B cell (primary cell): Measurements from ENCODE around the gene IKBKG. TPM values are rescaled to one million over a fixed set of nuclear protein-coding genes. Genes with fewer than 3 reads are reported as not detected.

ENCODE experiments used
- ATAC-seq: fragments of 200-7000 bp; cut with Tn5 transposase; one replicate; pipeline ENCODE4 v1.10.0; 2021; ENCODE audit warnings: low read depth, mild to moderate bottlenecking, moderate number of reproducible peaks, moderate library complexity
- CTCF ChIA-PET: fragments of 350-600 bp; sonication (Branson Sonifier 250); formaldehyde crosslinking; loops from one replicate; lab custom pipeline; 2021; ENCODE audit warnings: antibody characterized with exemption, inconsistent platforms; lab: Charles Lee
- POLR2A ChIA-PET: fragments of 350-600 bp; sonication (Branson Sonifier 250); formaldehyde crosslinking; loops from one replicate; lab custom pipeline; 2021; ENCODE audit warnings: antibody characterized with exemption; lab: Charles Lee
- DNase-seq: peaks from one replicate; pipeline ENCODE4 v3.0.0; 2013
- H2AFZ ChIP-seq: 2 replicates; pipeline ENCODE4 v1.6.1; 2012; ENCODE audit warnings: mild to moderate bottlenecking, low read depth, low read length; ENCODE audit not compliant: insufficient read depth, poor library complexity, severe bottlenecking
- H3K27ac ChIP-seq, 2 donors: 1 replicate in 1 of 2; 2 replicates in 1 of 2; pipeline ENCODE4 v1.5.1; 2012 to 2013; ENCODE audit warnings: low read length in 2 of 2, mild to moderate bottlenecking in 2 of 2, moderate library complexity in 1 of 2
- H3K27me3 ChIP-seq, 4 experiments: fragments of 200-600 bp in 1 of 4; sonication (generic) in 1 of 4; replicated peaks in 1 of 4; 1 replicate in 2 of 4; 2 replicates in 2 of 4; pipeline versions ENCODE4 v1.6.1 to v1.7.0; 2013 to 2016; ENCODE audit warnings: low read length in 3 of 4, mild to moderate bottlenecking in 2 of 4, mixed read lengths in 1 of 4, moderate library complexity in 1 of 4; ENCODE audit not compliant: insufficient read depth in 4 of 4, control insufficient read depth in 3 of 4; ENCODE audit errors: control extremely low read depth in 1 of 4
- H3K36me3 ChIP-seq, 2 experiments: replicated peaks in 1 of 2; 1 replicate in 1 of 2; 2 replicates in 1 of 2; pipeline versions ENCODE4 v1.6.1 to v1.7.1; 2013; ENCODE audit warnings: low read length in 1 of 2; ENCODE audit not compliant: insufficient read depth in 2 of 2, control insufficient read depth in 1 of 2; ENCODE audit errors: control extremely low read depth in 1 of 2, extremely low read depth in 1 of 2
- H3K4me1 ChIP-seq, 2 donors: fragments of 200-600 bp in 1 of 2; sonication (generic) in 1 of 2; 1 replicate in 1 of 2; 2 replicates in 1 of 2; pipeline versions ENCODE4 v1.5.1 to v1.6.1; 2013 to 2017; ENCODE audit warnings: low read length in 2 of 2; ENCODE audit not compliant: control insufficient read depth in 2 of 2, insufficient read depth in 2 of 2
- H3K4me2 ChIP-seq: replicated peaks from 2 replicates; pipeline ENCODE3; 2012; ENCODE audit warnings: mild to moderate bottlenecking, low read depth, low read length; ENCODE audit not compliant: poor library complexity, severe bottlenecking
- H3K4me3 ChIP-seq, 5 experiments: fragments of 200-600 bp in 1 of 5; sonication (generic) in 1 of 5; 1 replicate in 3 of 5; 2 replicates in 2 of 5; pipeline versions ENCODE4 v1.5.1 to v1.7.0; 2011 to 2016; ENCODE audit warnings: low read length in 4 of 5, mild to moderate bottlenecking in 4 of 5, low read depth in 2 of 5, control low read depth in 1 of 5, moderate library complexity in 1 of 5; ENCODE audit not compliant: insufficient read depth in 1 of 5; ENCODE audit errors: control extremely low read depth in 1 of 5, extremely low read depth in 1 of 5
- H3K79me2 ChIP-seq: fragments of 200-600 bp; sonication (generic); one replicate; pipeline ENCODE4 v1.6.0; 2016; ENCODE audit warnings: low read length; ENCODE audit not compliant: control insufficient read depth, insufficient read depth
- H3K9ac ChIP-seq: fragments of 200-600 bp; sonication (generic); 2 replicates; pipeline ENCODE4 v1.6.1; 2017; ENCODE audit warnings: mild to moderate bottlenecking, low read length, moderate library complexity
- H3K9me3 ChIP-seq, 3 donors: one replicate each; pipeline versions ENCODE4 v1.6.1 to v1.7.1; 2013; ENCODE audit warnings: low read length in 2 of 3; ENCODE audit not compliant: control insufficient read depth in 2 of 3, insufficient read depth in 1 of 3; ENCODE audit errors: control extremely low read depth in 1 of 3
- H4K20me1 ChIP-seq: 2 replicates; pipeline ENCODE4 v1.6.0; 2012; ENCODE audit warnings: mild to moderate bottlenecking, low read length; ENCODE audit not compliant: insufficient read depth, control insufficient read depth, poor library complexity, severe bottlenecking
- H3K27ac Mint-ChIP-seq: one replicate; pipeline ENCODE4 v1.8.0; 2021; ENCODE audit warnings: mixed read lengths
- H3K27me3 Mint-ChIP-seq: one replicate; pipeline ENCODE4 v1.8.0; 2021; ENCODE audit warnings: mixed read lengths
- H3K4me1 Mint-ChIP-seq: one replicate; pipeline ENCODE4 v1.8.0; 2021; ENCODE audit warnings: mixed read lengths
- H3K4me3 Mint-ChIP-seq: one replicate; pipeline ENCODE4 v1.8.0; 2021; ENCODE audit warnings: mixed read lengths
- H3K9me3 Mint-ChIP-seq: one replicate; pipeline ENCODE4 v1.8.0; 2022; ENCODE audit warnings: mixed read lengths; ENCODE audit not compliant: insufficient read depth
- CTCF ChIP-seq: fragments of 200-600 bp; IDR thresholded peaks from one replicate; pipeline ENCODE4 v1.8.0; 2022; ENCODE audit warnings: antibody characterized with exemption, mild to moderate bottlenecking
- EZH2 ChIP-seq: IDR thresholded peaks from 2 replicates; pipeline ENCODE4 v1.6.1; 2012; ENCODE audit warnings: borderline replicate concordance, low read depth, mild to moderate bottlenecking, moderate library complexity, low read length; ENCODE audit not compliant: insufficient read depth, poor library complexity, severe bottlenecking
- WGBS: methylation state at CpG from one replicate; pipeline ENCODE4 v1.1.5; 2013; ENCODE audit warnings: missing lambda C conversion rate; ENCODE audit not compliant: insufficient coverage; 5-methylcytosine and 5-hydroxymethylcytosine counted together
- intact Hi-C: fragments of 100-400 bp; cut with micrococcal nuclease; formaldehyde crosslinking; loops from one replicate; pipeline ENCODE4 v1.10.0; 2022
- polyA plus RNA-seq: library from polyadenylated mRNA; depleted of rRNA; stranded (reverse); fragments of >200 nt; gene quantifications from 2 replicates; pipeline ENCODE4 v1.2.3, GENCODE V29; 2012
- total RNA-seq, 2 donors: library from RNA; stranded (reverse); fragments of 120-200 nt in 1 of 2; gene quantifications; 1 replicate in 1 of 2; 2 replicates in 1 of 2; pipeline versions ENCODE4 v1.2.3 to v1.2.4, GENCODE V29; 2013 to 2022

Gene IKBKG
- total and polyA plus RNA-seq, 2 donors (not counting 1 experiment from before 2014, with no cell fraction given) = 46.7 to 65.1 TPM

DNA sequence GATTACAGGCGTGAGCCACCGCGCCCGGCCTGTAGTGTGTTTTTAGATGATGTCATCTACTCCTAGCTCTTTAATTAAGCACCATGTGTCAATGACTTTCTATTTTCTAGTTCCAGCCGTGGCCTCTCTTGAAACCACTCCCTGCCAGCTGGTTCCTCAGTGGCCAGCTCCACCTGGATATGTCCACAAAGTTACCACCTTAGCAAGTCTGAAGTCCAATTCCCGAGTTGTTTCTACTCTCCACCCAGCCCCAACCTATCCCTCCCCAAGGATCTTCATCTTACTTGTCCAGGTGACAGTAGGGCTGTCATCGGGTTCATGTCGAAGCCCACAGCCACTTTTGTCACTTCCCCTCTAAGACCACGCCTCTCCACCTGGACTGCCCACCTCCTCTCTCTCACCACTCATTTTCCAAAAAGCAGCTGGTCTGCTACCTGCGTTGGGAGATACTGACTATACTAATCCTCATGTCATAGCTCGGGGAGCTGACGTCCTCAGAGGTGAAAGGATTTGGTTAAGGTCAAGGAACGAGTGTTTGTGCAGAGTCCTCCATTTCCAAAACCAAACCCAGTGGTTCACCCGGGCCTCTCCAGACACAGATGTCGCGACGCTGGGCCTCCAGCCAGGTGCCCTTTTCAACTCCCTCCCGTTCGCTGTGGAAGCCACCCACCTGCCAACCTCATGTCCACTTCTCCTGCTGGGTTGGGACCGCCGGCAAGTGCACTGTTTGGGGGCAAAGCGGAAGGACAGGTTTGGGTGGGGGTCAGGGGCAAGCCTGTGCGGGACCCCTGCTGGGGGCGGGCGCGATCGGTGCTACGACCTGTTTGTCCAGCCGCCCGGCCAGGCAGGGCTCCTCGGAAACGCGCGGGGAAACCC is 32.1 kb upstream of the IKBKG start:
- no peaks in the 10 kb centered on the region for H3K9me3 Mint-ChIP-seq
- ChIA-PET POLR2A (interaction anchor here (0.5 to 2.5 kb wide), 5 partner anchors 12 to 117 kb away, joined by 3 to 13 read pairs (median 7); partner anchors contain the start of genes RPL10 and SLC10A3), CTCF (interaction anchor here (1.7 kb wide), 1 partner anchor 12 kb away, joined by 5 read pairs; no protein-coding TSS in a partner anchor)
- no peak for ATAC-seq
- DNase-seq = peak; percentile 59
- Histone ChIP-seq H3K9ac (peak overlapping the region; percentile 68), H4K20me1 (no peaks in the 10 kb centered on the region), H3K79me2 (peaks cover 6% of the 10 kb centered on the region), H3K27me3 (no peaks in the 10 kb centered on the region), H3K36me3 (peaks cover 0 to 2% of the 10 kb centered on the region in 2 experiments), H3K27ac (peak overlapping the region; percentile 70 to 73), H3K4me2 (peak overlapping the region; percentile 80), H2AFZ (peak overlapping the region; percentile 68), H3K9me3 (no peaks in the 10 kb centered on the region), H3K4me3 (peak overlapping the region; percentile 36 to 75 (median 67)), H3K4me1 (peaks cover 4 to 23% of the 10 kb centered on the region in 2 donors)
- H3K4me3 Mint-ChIP-seq = peak overlapping the region; percentile 83
- TF ChIP-seq EZH2 (no peak), CTCF (no peak)
- peaks cover 20% of the 10 kb centered on the region for H3K4me1 Mint-ChIP-seq
- intact Hi-C loops = loop anchor here (5.0 kb wide), 3 partner anchors 58 to 143 kb away; partner anchors contain the start of genes FLNA, PLXNA3 and RPL10
- H3K27ac Mint-ChIP-seq = peak overlapping the region; percentile 87
- H3K27me3 Mint-ChIP-seq = no peaks in the 10 kb centered on the region
- WGBS = 5% methylated on average over 16 of the region's 34 CpGs
